Activated naive CD4-positive, alpha-beta T cell treated with anti-CD3 and anti-CD28 coated beads, Interleukin-2, amount 10 ng/mL, durations not matched to agents 7 days and 5 days (primary cell): ENCODE results near the gene SCARB1.

ENCODE experiments used
- CTCF ChIA-PET: fragments of 350-600 bp; sonication (Branson Sonifier 250); formaldehyde crosslinking; loops from one replicate; lab custom pipeline; 2021; ENCODE audit warnings: antibody characterized with exemption; lab: Charles Lee
- DNase-seq: peaks from one replicate; pipeline ENCODE4 v3.0.0-alpha.2; 2020
- H3K27ac Mint-ChIP-seq: one replicate; pipeline ENCODE4 v1.8.0; 2021; ENCODE audit warnings: mild to moderate bottlenecking, moderate library complexity, mixed read lengths
- H3K27me3 Mint-ChIP-seq: one replicate; pipeline ENCODE4 v1.8.0; 2021; ENCODE audit warnings: mild to moderate bottlenecking, mixed read lengths
- H3K36me3 Mint-ChIP-seq: one replicate; pipeline ENCODE4 v1.8.0; 2021; ENCODE audit warnings: mixed read lengths
- H3K4me1 Mint-ChIP-seq: one replicate; pipeline ENCODE4 v1.8.0; 2021; ENCODE audit warnings: mixed read lengths
- H3K4me3 Mint-ChIP-seq: one replicate; pipeline ENCODE4 v1.8.0; 2021; ENCODE audit warnings: mild to moderate bottlenecking, moderate library complexity, mixed read lengths
- H3K9me3 Mint-ChIP-seq: one replicate; pipeline ENCODE4 v1.8.0; 2021; ENCODE audit warnings: mixed read lengths

SCARB1 gene

GRCh38 chr12:124784871-124785572 lies 78.6 kb downstream of the SCARB1 start:
- Mint-ChIP-seq H3K4me3 (no peak overlapping the region), H3K9me3 (no peaks in the 10 kb centered on the region), H3K36me3 (no peaks in the 10 kb centered on the region), H3K27me3 (no peaks in the 10 kb centered on the region), H3K27ac (no peak overlapping the region), H3K4me1 (no peaks in the 10 kb centered on the region)
- no peak for DNase-seq
- CTCF ChIA-PET: interaction anchor here (1.1 kb wide), 1 partner anchor 14 kb away, joined by 4 read pairs; no protein-coding TSS in a partner anchor

GRCh38 chr12:124783087-124783486 lies 80.6 kb downstream of the SCARB1 start:
- no peaks in the 10 kb centered on the region for H3K27me3 Mint-ChIP-seq
- H3K36me3 Mint-ChIP-seq: no peaks in the 10 kb centered on the region
- H3K4me3 Mint-ChIP-seq: no peak overlapping the region
- DNase-seq: no peak
- no peaks in the 10 kb centered on the region for H3K9me3 Mint-ChIP-seq
- no peak overlapping the region for H3K27ac Mint-ChIP-seq
- no peaks in the 10 kb centered on the region for H3K4me1 Mint-ChIP-seq
- CTCF ChIA-PET: no interaction called here

- H3K9me3 Mint-ChIP-seq: no peaks in the 10 kb centered on the region
- no peaks in the 10 kb centered on the region for H3K4me1 Mint-ChIP-seq
- H3K4me3 Mint-ChIP-seq: no peak overlapping the region
- no peak for DNase-seq
- CTCF ChIA-PET: no interaction called here
- no peak overlapping the region for H3K27ac Mint-ChIP-seq
- H3K36me3 Mint-ChIP-seq: no peaks in the 10 kb centered on the region
- H3K27me3 Mint-ChIP-seq: no peaks in the 10 kb centered on the region
Observed at GRCh38 chr12:124782132-124782531, 81.5 kb downstream of the SCARB1 start.

GRCh38 chr12:124780752-124781685 lies 82.6 kb downstream of the SCARB1 start:
- peaks cover 3% of the 10 kb centered on the region for H3K4me1 Mint-ChIP-seq
- DNase-seq: no peak
- no peaks in the 10 kb centered on the region for H3K36me3 Mint-ChIP-seq
- no peaks in the 10 kb centered on the region for H3K27me3 Mint-ChIP-seq
- H3K4me3 Mint-ChIP-seq: no peak overlapping the region
- no peak overlapping the region for H3K27ac Mint-ChIP-seq
- CTCF ChIA-PET: no interaction called here
- no peaks in the 10 kb centered on the region for H3K9me3 Mint-ChIP-seq

DNA sequence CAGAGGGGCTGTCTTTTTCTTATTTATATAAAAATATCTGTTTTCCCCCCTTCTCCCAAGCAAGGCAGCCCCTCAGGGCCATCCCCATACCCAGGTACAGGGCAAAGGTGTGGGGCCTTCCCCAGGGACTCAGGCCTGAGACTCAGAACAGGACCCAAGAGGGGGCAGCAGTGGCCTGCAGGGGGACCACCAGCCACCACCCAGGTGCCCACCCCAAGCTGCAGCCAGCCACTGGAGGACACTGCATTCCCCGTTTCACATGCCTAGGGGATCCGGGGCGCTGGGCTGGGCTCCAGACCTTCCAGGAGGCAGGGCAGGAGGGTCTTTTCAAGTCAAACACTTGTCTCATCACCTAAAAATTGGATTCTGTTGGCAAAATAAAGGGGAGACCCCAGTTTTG lies 83.3 kb downstream of the SCARB1 start:
- Mint-ChIP-seq H3K27ac (no peak overlapping the region), H3K27me3 (no peaks in the 10 kb centered on the region), H3K4me3 (no peak overlapping the region), H3K4me1 (peaks cover 7% of the 10 kb centered on the region), H3K9me3 (no peaks in the 10 kb centered on the region), H3K36me3 (no peaks in the 10 kb centered on the region)
- DNase-seq: no peak
- CTCF ChIA-PET: no interaction called here

DNA sequence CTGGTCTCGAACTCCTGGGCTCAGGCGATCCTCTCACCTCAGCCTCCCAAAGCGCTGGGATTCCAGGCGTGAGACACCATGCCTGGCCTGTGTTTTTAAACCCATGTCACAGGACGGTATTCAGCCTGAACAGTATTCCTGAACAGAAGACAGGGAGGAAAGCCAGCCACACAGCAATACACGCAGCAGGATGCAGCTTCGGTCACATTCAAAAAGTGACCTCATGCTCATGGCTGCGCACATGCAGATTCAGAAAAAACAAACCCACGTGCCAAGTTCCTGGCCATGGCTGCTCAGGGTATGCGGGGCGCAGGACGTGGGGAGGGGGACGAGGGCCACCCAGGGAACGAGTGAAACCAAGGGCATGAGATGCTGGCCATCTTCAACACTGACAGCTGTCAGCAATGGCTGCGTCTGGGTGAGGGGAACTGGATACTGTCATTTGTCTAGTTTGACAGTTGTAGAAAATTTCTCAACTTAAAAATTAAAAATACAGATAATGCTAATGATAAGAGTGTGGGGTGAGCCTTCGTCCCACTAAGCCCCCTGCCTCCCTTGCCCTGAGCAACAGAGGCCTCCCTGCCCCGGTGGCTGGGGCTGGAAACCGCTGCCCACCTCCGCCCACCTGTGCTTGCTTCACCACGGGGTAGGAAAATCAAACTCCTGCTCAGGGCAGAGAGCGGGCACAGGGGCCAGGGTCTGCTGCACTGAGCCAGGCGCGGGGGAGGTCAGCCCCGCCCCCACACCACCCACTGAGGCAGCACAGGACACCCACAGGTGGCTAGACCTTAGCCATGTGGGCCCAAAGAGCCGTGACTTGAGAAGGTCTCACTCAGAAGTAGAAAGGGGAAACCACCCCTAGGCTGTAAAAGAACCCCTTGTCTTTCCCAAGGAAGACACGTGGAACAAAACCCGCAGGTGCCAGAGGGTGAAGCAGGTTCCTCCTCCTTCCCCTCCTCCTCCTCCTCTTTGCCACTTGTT lies 84.2 kb downstream of the SCARB1 start:
- H3K4me1 Mint-ChIP-seq: peaks cover 16% of the 10 kb centered on the region
- no peak overlapping the region for H3K4me3 Mint-ChIP-seq
- H3K36me3 Mint-ChIP-seq: no peaks in the 10 kb centered on the region
- no peaks in the 10 kb centered on the region for H3K9me3 Mint-ChIP-seq
- H3K27me3 Mint-ChIP-seq: no peaks in the 10 kb centered on the region
- no peak for DNase-seq
- CTCF ChIA-PET: no interaction called here
- H3K27ac Mint-ChIP-seq: no peak overlapping the region

DNA sequence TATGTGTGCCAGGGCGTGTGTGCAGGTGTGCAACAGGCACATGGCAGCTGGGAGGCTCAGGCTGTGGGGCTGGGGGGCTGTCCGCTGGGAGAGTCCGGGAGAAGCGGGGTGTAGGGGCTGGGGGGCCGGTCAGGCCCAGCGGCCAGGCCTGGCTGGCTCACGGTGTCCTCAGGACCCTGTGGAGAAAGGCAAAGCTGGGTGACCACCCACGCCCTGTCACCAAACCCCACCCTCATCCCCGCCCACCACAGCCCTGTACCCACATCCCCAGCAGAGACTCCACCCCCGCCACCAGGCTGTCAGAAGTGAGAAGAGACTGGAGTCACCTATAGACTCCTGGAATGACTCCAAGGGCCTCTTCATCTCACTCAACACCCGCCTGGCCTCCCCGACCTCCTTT lies 85.3 kb downstream of the SCARB1 start:
- Mint-ChIP-seq H3K36me3 (no peaks in the 10 kb centered on the region), H3K27me3 (peaks cover 4% of the 10 kb centered on the region), H3K9me3 (no peaks in the 10 kb centered on the region), H3K4me3 (no peak overlapping the region), H3K27ac (no peak overlapping the region), H3K4me1 (peaks cover 22% of the 10 kb centered on the region)
- CTCF ChIA-PET: no interaction called here
- DNase-seq: no peak

- Mint-ChIP-seq H3K27ac (no peak overlapping the region), H3K27me3 (peaks cover 6% of the 10 kb centered on the region), H3K4me3 (no peak overlapping the region), H3K4me1 (peaks cover 24% of the 10 kb centered on the region), H3K36me3 (no peaks in the 10 kb centered on the region), H3K9me3 (no peaks in the 10 kb centered on the region)
- no peak for DNase-seq
- CTCF ChIA-PET: no interaction called here
Observed at GRCh38 chr12:124777399-124778372, 86.0 kb downstream of the SCARB1 start.

DNA sequence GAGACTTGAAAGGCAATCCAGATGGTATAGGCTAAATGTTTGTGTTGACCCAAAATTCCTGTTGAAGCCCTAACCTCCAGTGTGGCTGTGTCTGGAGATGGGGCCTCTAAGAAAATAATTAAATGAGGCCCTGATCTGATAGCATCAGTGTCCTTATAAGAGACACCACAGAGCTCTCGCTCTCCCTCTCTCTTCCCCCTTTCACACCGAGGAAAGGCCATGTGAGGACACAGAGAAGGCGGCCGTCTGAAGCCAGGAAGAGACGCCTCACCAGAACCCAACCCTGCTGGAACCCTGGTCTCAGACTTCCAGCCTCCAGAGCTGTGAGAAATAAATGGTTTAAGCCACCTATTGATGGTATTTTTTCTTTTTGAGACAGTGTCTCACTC lies 87.5 kb downstream of the SCARB1 start:
- no peaks in the 10 kb centered on the region for H3K9me3 Mint-ChIP-seq
- H3K4me1 Mint-ChIP-seq: peaks cover 29% of the 10 kb centered on the region
- no peak overlapping the region for H3K27ac Mint-ChIP-seq
- H3K27me3 Mint-ChIP-seq: peaks cover 20% of the 10 kb centered on the region
- no peak overlapping the region for H3K4me3 Mint-ChIP-seq
- no peaks in the 10 kb centered on the region for H3K36me3 Mint-ChIP-seq
- CTCF ChIA-PET: no interaction called here
- DNase-seq: no peak

- peak overlapping the region; percentile 48 for H3K4me3 Mint-ChIP-seq
- DNase-seq: peak; percentile 76
- H3K9me3 Mint-ChIP-seq: no peaks in the 10 kb centered on the region
- peaks cover 29% of the 10 kb centered on the region for H3K4me1 Mint-ChIP-seq
- CTCF ChIA-PET: interaction anchor here (0.7 to 1.6 kb wide), 6 partner anchors 12 to 738 kb away, joined by 3 to 6 read pairs (median 4); no protein-coding TSS in a partner anchor
- no peaks in the 10 kb centered on the region for H3K36me3 Mint-ChIP-seq
- H3K27me3 Mint-ChIP-seq: peaks cover 32% of the 10 kb centered on the region
- peak overlapping the region; percentile 35 for H3K27ac Mint-ChIP-seq
Observed at GRCh38 chr12:124774462-124775167, 89.0 kb downstream of the SCARB1 start.

- Mint-ChIP-seq H3K9me3 (no peaks in the 10 kb centered on the region), H3K27ac (peak overlapping the region; percentile 35), H3K4me3 (peak overlapping the region; percentile 48), H3K36me3 (no peaks in the 10 kb centered on the region), H3K27me3 (peaks cover 35% of the 10 kb centered on the region), H3K4me1 (peaks cover 29% of the 10 kb centered on the region)
- CTCF ChIA-PET: interaction anchor here (0.7 to 1.6 kb wide), 6 partner anchors 12 to 737 kb away, joined by 3 to 6 read pairs (median 4); no protein-coding TSS in a partner anchor
- no peak for DNase-seq
Observed at GRCh38 chr12:124774054-124774461, 89.6 kb downstream of the SCARB1 start.
